Bronchial epithelial cell (primary cell): Measurements from ENCODE around the gene SMIM45.

ENCODE experiments used
- DNase-seq: peaks from one replicate; pipeline ENCODE4 v3.0.0-alpha.2; 2010; ENCODE audit warnings: low read depth
- FAIRE-seq: peaks from 2 replicates; lab custom pipeline; 2011; peaks lifted over from hg19 to GRCh38; lab: Jason Lieb, UNC
- H3K27me3 ChIP-seq: 2 replicates; pipeline ENCODE4 v1.5.1; 2011; ENCODE audit warnings: low read length; ENCODE audit not compliant: control insufficient read depth, insufficient read depth
- H3K36me3 ChIP-seq: 2 replicates; pipeline ENCODE4 v1.5.1; 2011; ENCODE audit warnings: low read length; ENCODE audit not compliant: control insufficient read depth, insufficient read depth
- H3K4me3 ChIP-seq: 2 replicates; pipeline ENCODE4 v1.5.1; 2011; ENCODE audit warnings: mild to moderate bottlenecking, low read depth, low read length, control low read depth
- TF ChIP-seq, protein P1 (sequence below): IDR thresholded peaks from 2 replicates; pipeline ENCODE4 v1.5.1; 2011; ENCODE audit warnings: mild to moderate bottlenecking, moderate library complexity, low read length, control low read depth, inconsistent platforms; ENCODE audit not compliant: insufficient read depth, severe bottlenecking

SMIM45 gene

DNA sequence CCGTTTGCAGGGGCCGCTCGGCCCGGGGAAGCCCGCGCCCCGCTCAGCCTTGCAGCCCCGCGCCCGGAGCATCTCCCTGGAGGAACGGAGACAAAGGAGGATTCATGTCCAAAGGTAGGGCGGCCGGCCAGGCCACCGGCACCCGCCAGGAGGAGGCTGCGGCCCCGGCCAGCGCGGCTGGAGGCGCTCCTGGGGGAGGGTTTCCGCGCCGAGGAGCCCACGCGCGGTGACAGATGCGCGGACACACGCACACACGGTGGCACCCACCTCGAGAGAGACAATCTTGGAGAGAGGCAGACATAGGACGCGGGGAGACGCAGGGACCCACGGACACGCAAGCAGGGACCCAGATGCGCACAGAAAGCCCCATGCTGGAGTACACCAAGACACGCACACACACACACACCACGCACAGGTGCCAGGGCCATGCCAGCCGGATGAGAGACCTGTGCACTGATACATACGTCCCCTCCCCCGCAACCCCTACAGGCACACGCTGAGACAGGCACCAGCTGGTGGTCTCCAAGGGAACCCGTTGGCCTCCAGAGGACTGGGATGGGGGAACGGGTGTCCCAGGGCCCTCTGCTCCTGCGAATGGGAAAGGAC lies 25.1 kb downstream of the SMIM45 start:
- H3K27me3 ChIP-seq = peaks cover 27% of the 10 kb centered on the region
- no peak for DNase-seq
- TF ChIP-seq, protein P1, sequence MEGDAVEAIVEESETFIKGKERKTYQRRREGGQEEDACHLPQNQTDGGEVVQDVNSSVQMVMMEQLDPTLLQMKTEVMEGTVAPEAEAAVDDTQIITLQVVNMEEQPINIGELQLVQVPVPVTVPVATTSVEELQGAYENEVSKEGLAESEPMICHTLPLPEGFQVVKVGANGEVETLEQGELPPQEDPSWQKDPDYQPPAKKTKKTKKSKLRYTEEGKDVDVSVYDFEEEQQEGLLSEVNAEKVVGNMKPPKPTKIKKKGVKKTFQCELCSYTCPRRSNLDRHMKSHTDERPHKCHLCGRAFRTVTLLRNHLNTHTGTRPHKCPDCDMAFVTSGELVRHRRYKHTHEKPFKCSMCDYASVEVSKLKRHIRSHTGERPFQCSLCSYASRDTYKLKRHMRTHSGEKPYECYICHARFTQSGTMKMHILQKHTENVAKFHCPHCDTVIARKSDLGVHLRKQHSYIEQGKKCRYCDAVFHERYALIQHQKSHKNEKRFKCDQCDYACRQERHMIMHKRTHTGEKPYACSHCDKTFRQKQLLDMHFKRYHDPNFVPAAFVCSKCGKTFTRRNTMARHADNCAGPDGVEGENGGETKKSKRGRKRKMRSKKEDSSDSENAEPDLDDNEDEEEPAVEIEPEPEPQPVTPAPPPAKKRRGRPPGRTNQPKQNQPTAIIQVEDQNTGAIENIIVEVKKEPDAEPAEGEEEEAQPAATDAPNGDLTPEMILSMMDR = no peak
- H3K36me3 ChIP-seq = no peaks in the 10 kb centered on the region
- H3K4me3 ChIP-seq = peak overlapping the region; percentile 8
- FAIRE-seq = peak; percentile 32

DNA sequence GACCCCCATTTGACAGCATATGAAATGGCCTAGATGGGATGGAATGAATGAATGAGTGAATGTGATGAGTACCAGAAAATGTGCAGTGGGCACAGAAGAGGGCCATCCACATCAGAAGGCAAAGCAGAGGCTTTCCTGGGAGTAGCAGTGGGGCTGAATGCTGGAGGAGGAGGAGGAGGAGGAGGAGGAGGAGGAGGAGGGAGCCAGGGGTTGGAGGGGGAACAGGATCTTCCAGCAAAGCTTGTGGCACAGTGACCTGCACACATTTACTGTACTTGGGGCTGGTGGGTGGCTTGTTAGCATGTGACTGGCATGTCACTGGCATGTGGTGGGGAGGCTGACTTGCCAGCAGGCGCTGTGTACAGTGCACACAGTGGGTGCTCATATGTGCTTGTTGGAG lies 26.8 kb downstream of the SMIM45 start:
- no peak for DNase-seq
- no peak overlapping the region for H3K4me3 ChIP-seq
- FAIRE-seq = no peak
- TF ChIP-seq, protein P1 = no peak
- peaks cover 27% of the 10 kb centered on the region for H3K27me3 ChIP-seq
- no peaks in the 10 kb centered on the region for H3K36me3 ChIP-seq

- Histone ChIP-seq H3K36me3 (no peaks in the 10 kb centered on the region), H3K4me3 (no peak overlapping the region), H3K27me3 (peaks cover 27% of the 10 kb centered on the region)
- DNase-seq (no peak), FAIRE-seq (no peak)
- TF ChIP-seq, protein P1 = no peak
Measured at GRCh38 chr22:41979423-41980250, 27.7 kb downstream of the SMIM45 start.

DNA sequence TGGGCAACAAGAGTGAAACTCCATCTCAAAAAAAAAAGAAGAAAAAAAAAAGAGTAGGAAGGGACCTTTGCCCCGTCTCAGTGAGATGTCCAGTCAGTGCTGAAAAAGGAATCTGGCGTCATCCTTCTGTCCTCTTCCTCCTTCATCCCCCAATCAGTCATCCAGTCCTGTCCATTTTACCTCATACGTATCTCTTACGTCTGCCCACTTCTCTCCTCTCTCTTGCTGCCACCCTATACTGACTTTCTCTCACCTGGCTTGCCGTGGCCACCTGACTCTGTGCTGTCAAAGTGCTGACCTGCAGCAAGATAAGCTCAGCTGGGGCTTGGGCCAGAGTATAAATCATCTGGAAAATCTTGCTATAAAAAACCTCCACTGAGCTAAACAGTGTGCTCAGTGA lies 30.9 kb downstream of the SMIM45 start:
- FAIRE-seq (no peak), DNase-seq (no peak)
- Histone ChIP-seq H3K4me3 (no peak overlapping the region), H3K36me3 (no peaks in the 10 kb centered on the region), H3K27me3 (peaks cover 6% of the 10 kb centered on the region)
- TF ChIP-seq, protein P1 = no peak

GRCh38 chr22:41983513-41984405 lies 31.8 kb downstream of the SMIM45 start:
- peak; percentile 12 for DNase-seq
- no peaks in the 10 kb centered on the region for H3K36me3 ChIP-seq
- TF ChIP-seq, protein P1 = no peak
- peak; percentile 87 for FAIRE-seq
- peaks cover 2% of the 10 kb centered on the region for H3K27me3 ChIP-seq
- H3K4me3 ChIP-seq = no peak overlapping the region
